GM12878 (cell line): ENCODE data around the gene EEF1AKMT3. TPM values are rescaled to one million over a fixed set of nuclear protein-coding genes. Genes with fewer than 3 reads are reported as not detected.

Source experiments
- ATAC-seq: fragments of 200-7000 bp; cut with Tn5 transposase; 3 replicates; pipeline ENCODE4 v1.9.1; 2020; ENCODE audit warnings: mild to moderate bottlenecking, moderate library complexity
- BruUV-seq: library from RNA; stranded (reverse); fragments of 400-500 nt; replicated peaks from 2 replicates; lab custom pipeline; 2021; lab: Mats Ljungman, UMichigan
- CTCF ChIA-PET: fragments of 300-600 bp; sonication (Branson Sonifier 250); formaldehyde crosslinking; extraction: SDS; loops from one replicate; lab custom pipeline; 2021; ENCODE audit warnings: inconsistent platforms; lab: Yijun Ruan, JAX
- POLR2A ChIA-PET: fragments of 350-600 bp; formaldehyde crosslinking; extraction: SDS; loops from one replicate; lab custom pipeline; 2021; ENCODE audit warnings: inconsistent platforms; lab: Charles Lee
- RAD21 ChIA-PET: fragments of 300-600 bp; sonication (Branson Sonifier 250); formaldehyde crosslinking; loops from one replicate; lab custom pipeline; 2023; ENCODE audit warnings: antibody characterized with exemption; ENCODE audit not compliant: unreplicated experiment; lab: Charles Lee
- SMC1A ChIA-PET: fragments of 300-600 bp; sonication (Branson Sonifier 250); formaldehyde crosslinking; loops from one replicate; lab custom pipeline; 2023; ENCODE audit not compliant: unreplicated experiment, uncharacterized antibody; lab: Charles Lee
- DNase-seq: peaks from one replicate; pipeline ENCODE4 v3.0.0-alpha.2; 2011; ENCODE audit warnings: low read depth, low spot score
- FAIRE-seq: peaks from 3 replicates; lab custom pipeline; 2011; peaks lifted over from hg19 to GRCh38; lab: Jason Lieb, UNC
- H2AFZ ChIP-seq: 2 replicates; pipeline ENCODE4 v1.6.0; 2011; ENCODE audit warnings: low read depth, low read length, control low read depth; ENCODE audit not compliant: control insufficient read depth
- H3K27ac ChIP-seq: 2 replicates; pipeline ENCODE4 v1.5.1; 2011; ENCODE audit warnings: control low read depth; ENCODE audit not compliant: control insufficient read depth, insufficient read depth
- H3K27me3 ChIP-seq, 2 experiments: replicated peaks in 1 of 2; 2 replicates each; pipeline versions ENCODE4 v1.6.0 to v1.6.1; 2011; ENCODE audit warnings: low read length in 1 of 2; ENCODE audit not compliant: control insufficient read depth in 2 of 2, insufficient read depth in 2 of 2
- H3K36me3 ChIP-seq, 2 experiments: 2 replicates each; pipeline ENCODE4 v1.5.1; 2011; ENCODE audit warnings: low read length in 1 of 2; ENCODE audit not compliant: control insufficient read depth in 2 of 2, insufficient read depth in 2 of 2
- H3K4me1 ChIP-seq: 2 replicates; pipeline ENCODE4 v1.6.1; 2011; ENCODE audit warnings: mild to moderate bottlenecking, low read length, moderate library complexity, mixed read lengths; ENCODE audit not compliant: control insufficient read depth, insufficient read depth
- H3K4me2 ChIP-seq: 2 replicates; pipeline ENCODE4 v1.6.0; 2011; ENCODE audit warnings: control low read depth; ENCODE audit not compliant: control insufficient read depth, insufficient read depth
- H3K4me3 ChIP-seq: fragments of 200-600 bp; sonication (generic); 2 replicates; pipeline ENCODE4 v1.5.1; 2016
- H3K79me2 ChIP-seq: 2 replicates; pipeline ENCODE4 v1.6.0; 2011; ENCODE audit warnings: low read length; ENCODE audit not compliant: control insufficient read depth, insufficient read depth
- H3K9ac ChIP-seq: 2 replicates; pipeline ENCODE4 v1.8.0; 2011; ENCODE audit warnings: low read length, control low read depth, mixed read lengths; ENCODE audit not compliant: control insufficient read depth, insufficient read depth
- H3K9me3 ChIP-seq: replicated peaks from 3 replicates; pipeline ENCODE4 v1.5.1; 2011; ENCODE audit warnings: mild to moderate bottlenecking, low read length; ENCODE audit not compliant: control insufficient read depth, insufficient read depth
- H4K20me1 ChIP-seq: 2 replicates; pipeline ENCODE4 v1.6.0; 2011; ENCODE audit not compliant: control insufficient read depth, insufficient read depth
- CBFB ChIP-seq: IDR thresholded peaks from 2 replicates; pipeline ENCODE4 v1.6.1; 2016; ENCODE audit warnings: antibody characterized with exemption, low read depth
- CEBPB ChIP-seq, 2 experiments: fragments of 150-350 bp in 1 of 2; IDR thresholded peaks; 2 replicates each; pipeline ENCODE4 v1.6.1; 2012 to 2014; ENCODE audit warnings: low read depth in 2 of 2, low read length in 2 of 2, borderline replicate concordance in 1 of 2, inconsistent platforms in 1 of 2
- ESRRA ChIP-seq: IDR thresholded peaks from 2 replicates; pipeline ENCODE4 v1.6.1; 2012; ENCODE audit warnings: mild to moderate bottlenecking, low read length, improper control_type of control experiment
- HDAC2 ChIP-seq: fragments of 200-600 bp; sonication (generic); IDR thresholded peaks from 2 replicates; pipeline ENCODE4 v1.6.1; 2017
- IKZF2 ChIP-seq, 2 experiments: fragments of 450-650 bp; IDR thresholded peaks; 2 replicates each; pipeline ENCODE4 v1.6.1; 2017; ENCODE audit warnings: mild to moderate bottlenecking in 2 of 2, moderate library complexity in 2 of 2
- KDM1A ChIP-seq: fragments of 200-600 bp; sonication (generic); IDR thresholded peaks from 2 replicates; pipeline ENCODE4 v1.6.1; 2016; ENCODE audit warnings: borderline replicate concordance
- NFYB ChIP-seq: IDR thresholded peaks from 2 replicates; pipeline ENCODE4 v1.6.1; 2011; ENCODE audit warnings: low read depth, mild to moderate bottlenecking, low read length, improper control_type of control experiment, moderate library complexity; ENCODE audit not compliant: insufficient read depth
- PML ChIP-seq: IDR thresholded peaks from 2 replicates; pipeline ENCODE4 v1.6.1; 2012; ENCODE audit warnings: low read length, inconsistent platforms
- POLR2AphosphoS2 ChIP-seq: IDR thresholded peaks from 2 replicates; pipeline ENCODE4 v1.6.1; 2011; ENCODE audit warnings: low read depth, mild to moderate bottlenecking, low read length, improper control_type of control experiment, moderate library complexity
- SIX5 ChIP-seq: IDR thresholded peaks from 2 replicates; pipeline ENCODE4 v1.6.1; 2011; ENCODE audit warnings: mild to moderate bottlenecking, low read depth, low read length, moderate library complexity; ENCODE audit not compliant: severe bottlenecking
- SMAD5 ChIP-seq: IDR thresholded peaks from 2 replicates; pipeline ENCODE4 v1.6.1; 2016; ENCODE audit warnings: antibody characterized with exemption, low read depth
- STAT3 ChIP-seq: IDR thresholded peaks from 2 replicates; pipeline ENCODE4 v1.6.1; 2011; ENCODE audit warnings: low read depth, low read length, improper control_type of control experiment
- ZNF24 ChIP-seq: fragments of 450-650 bp; IDR thresholded peaks from 2 replicates; pipeline ENCODE4 v1.6.1; 2017; ENCODE audit warnings: antibody characterized with exemption, mild to moderate bottlenecking
- WGBS: methylation state at CpG from one replicate; pipeline ENCODE4 v1.1.6; 2016; ENCODE audit warnings: low lambda C conversion rate; ENCODE audit not compliant: insufficient replicate concordance, insufficient coverage; ENCODE audit errors: missing lambda C conversion rate; 5-methylcytosine and 5-hydroxymethylcytosine counted together
- in situ Hi-C: fragments of 300-500 bp; cut with MboI; formaldehyde crosslinking; loops from 9 replicates; pipeline ENCODE4 v1.14.3; 2018; ENCODE audit warnings: mixed read lengths
- intact Hi-C: fragments of 100-400 bp; cut with micrococcal nuclease; formaldehyde crosslinking; loops from one replicate; pipeline ENCODE4 v1.14.2; 2022; ENCODE audit not compliant: unreplicated experiment
- polyA plus RNA-seq, 11 experiments: library from polyadenylated mRNA; depleted of rRNA in 4 of 11; unstranded in 6 of 11; stranded (reverse) in 5 of 11; fragments of >200 nt; fragmentation: Nextera tagmentation in 4 of 11; fragmentation: Illumina TruSeq in 1 of 11; extraction: Ambion mirVana in 4 of 11; extraction: Trizol in 1 of 11; gene quantifications; 1 replicate in 1 of 11; 2 replicates in 10 of 11; pipeline versions ENCODE4 v1.2.1 to v1.2.3, GENCODE V29; 2011 to 2016; ENCODE audit warnings: inconsistent platforms in 2 of 11, missing spikeins in 2 of 11, low read depth in 1 of 11
- total RNA-seq, 4 experiments: library from RNA; depleted of rRNA in 3 of 4; stranded (reverse); fragments of >200 nt in 3 of 4; fragmentation: Illumina TruSeq in 1 of 4; extraction: Trizol in 1 of 4; gene quantifications; 2 replicates each; pipeline versions ENCODE4 v1.2.1 to v1.2.3, GENCODE V29; 2013 to 2021
- TF ChIP-seq, protein P1 (sequence below): fragments of 150-350 bp; IDR thresholded peaks from 2 replicates; pipeline ENCODE4 v1.6.1; 2014; ENCODE audit warnings: mild to moderate bottlenecking, low read depth, low read length
- TF ChIP-seq, protein P2 (sequence below): fragments of 150-350 bp; IDR thresholded peaks from 2 replicates; pipeline ENCODE4 v1.6.1; 2016; ENCODE audit warnings: low read depth, low read length

EEF1AKMT3 gene
- total and polyA plus RNA-seq, 10 of the 15 experiments (the other 5 are each of a cell fraction or from before 2014, with no cell fraction given) = 1.2 to 8.2 (median 3.5) TPM

DNA sequence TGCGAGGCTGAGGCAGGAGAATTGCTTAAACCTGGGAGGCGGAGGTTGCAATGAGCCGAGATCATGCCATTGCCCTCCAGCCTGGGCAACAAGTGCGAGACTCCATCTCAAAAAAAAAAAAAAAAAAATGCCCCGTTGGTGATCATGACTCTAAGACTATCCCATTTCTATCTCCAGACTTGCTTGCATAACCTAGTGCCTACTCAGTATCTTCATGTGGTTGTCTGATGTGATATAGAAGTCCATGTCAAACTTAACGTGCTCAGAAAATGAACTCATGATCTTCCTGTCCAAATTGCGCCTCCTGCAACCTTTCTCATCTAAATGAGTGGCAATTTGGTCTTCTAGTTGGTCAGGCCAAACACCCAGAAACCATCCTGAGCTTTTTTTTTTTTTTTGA, 5.5 kb downstream of the EEF1AKMT3 start:
- in situ Hi-C loops (no loop called here), intact Hi-C loops (no loop called here)
- POLR2A ChIA-PET = no interaction called here
- peaks cover 9% of the 10 kb centered on the region for H3K4me1 ChIP-seq
- H2AFZ ChIP-seq = no peak overlapping the region
- no peak overlapping the region for H3K4me2 ChIP-seq
- no peaks in the 10 kb centered on the region for H3K36me3 ChIP-seq
- DNase-seq (no peak), ATAC-seq (no peak)
- H3K9ac ChIP-seq = no peak overlapping the region
- CTCF ChIA-PET = interaction anchor here (1.2 to 2.1 kb wide), 2 partner anchors 18 to 25 kb away, joined by 4 to 9 read pairs; no protein-coding TSS in a partner anchor
- no peak overlapping the region for H3K4me3 ChIP-seq
- H3K79me2 ChIP-seq = peaks cover 4% of the 10 kb centered on the region
- no peak overlapping the region for H3K27ac ChIP-seq
- WGBS = 91% methylated on average over 6 of the region's 7 CpGs
- H3K9me3 ChIP-seq = no peaks in the 10 kb centered on the region
- H4K20me1 ChIP-seq = no peaks in the 10 kb centered on the region
- no peaks in the 10 kb centered on the region for H3K27me3 ChIP-seq
- no TSS peak for BruUV-seq
- RAD21 ChIA-PET = interaction anchor here (0.6 kb wide), 1 partner anchor 127 kb away, joined by 4 read pairs; no protein-coding TSS in a partner anchor
- no peak for TF ChIP-seq IKZF2 (IDR thresholded peaks at IDR 0.05)
- no peak for TF ChIP-seq SIX5
- TF ChIP-seq HDAC2 = no peak
- no peak for TF ChIP-seq POLR2AphosphoS2
- TF ChIP-seq ZNF24 = no peak
- no peak for TF ChIP-seq SMAD5
- TF ChIP-seq, all 136 proteins: peak for 0
- FAIRE-seq = no peak
- SMC1A ChIA-PET = no interaction called here

DNA sequence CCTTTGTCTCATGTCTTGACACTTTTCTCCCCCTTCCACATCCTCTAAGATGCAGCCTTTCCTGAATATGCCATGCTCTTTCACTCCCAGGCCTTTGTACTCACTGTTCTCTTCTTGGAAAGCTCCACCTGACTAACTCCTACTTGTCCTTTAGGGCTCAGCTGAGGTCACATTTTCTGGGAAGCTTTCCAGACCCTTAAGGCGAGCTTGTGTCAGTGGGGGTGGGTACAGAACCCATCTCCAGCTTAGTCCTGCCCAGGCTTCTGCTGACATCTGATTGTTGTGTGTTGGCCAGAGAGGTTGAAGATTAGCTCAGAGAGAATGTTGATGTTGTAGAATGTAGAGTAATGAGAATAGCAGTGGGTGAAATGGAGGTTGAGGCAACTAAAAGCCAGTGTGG, 7.3 kb downstream of the EEF1AKMT3 start:
- in situ Hi-C loops = no loop called here
- peaks cover 8% of the 10 kb centered on the region; the same call in 1 of the 2 replicates for H3K4me1 ChIP-seq
- POLR2A ChIA-PET = no interaction called here
- no peaks in the 10 kb centered on the region for H3K9me3 ChIP-seq
- SMC1A ChIA-PET = interaction anchor here (1.8 kb wide), 1 partner anchor 124 kb away, joined by 5 read pairs; no protein-coding TSS in a partner anchor
- no peak overlapping the region for H3K9ac ChIP-seq
- H3K27ac ChIP-seq = no peak overlapping the region
- FAIRE-seq (no peak), DNase-seq (no peak), ATAC-seq (no peak)
- CTCF ChIA-PET = interaction anchor here (0.6 to 1.9 kb wide), 6 partner anchors 20 to 115 kb away, joined by 3 to 13 read pairs (median 4); no protein-coding TSS in a partner anchor
- H3K4me3 ChIP-seq = no peak overlapping the region
- H4K20me1 ChIP-seq = no peaks in the 10 kb centered on the region
- no peak overlapping the region for H2AFZ ChIP-seq
- 56% methylated on average over 1 of the region's 1 CpG for WGBS
- H3K27me3 ChIP-seq = no peaks in the 10 kb centered on the region
- intact Hi-C loops = no loop called here
- no peak overlapping the region for H3K4me2 ChIP-seq
- no TSS peak for BruUV-seq
- H3K36me3 ChIP-seq = no peaks in the 10 kb centered on the region
- peaks cover 15% of the 10 kb centered on the region for H3K79me2 ChIP-seq
- RAD21 ChIA-PET = no interaction called here
- TF ChIP-seq ESRRA = no peak
- no peak for TF ChIP-seq CBFB
- no peak for TF ChIP-seq STAT3
- no peak for TF ChIP-seq PML
- no peak for TF ChIP-seq ZNF24
- no peak for TF ChIP-seq CEBPB (IDR thresholded peaks at IDR 0.05; ENCODE audit: borderline replicate concordance in 1 of 2, low read depth in 2 of 2, low read length in 2 of 2)
- no peak for TF ChIP-seq KDM1A
- TF ChIP-seq, protein P1, sequence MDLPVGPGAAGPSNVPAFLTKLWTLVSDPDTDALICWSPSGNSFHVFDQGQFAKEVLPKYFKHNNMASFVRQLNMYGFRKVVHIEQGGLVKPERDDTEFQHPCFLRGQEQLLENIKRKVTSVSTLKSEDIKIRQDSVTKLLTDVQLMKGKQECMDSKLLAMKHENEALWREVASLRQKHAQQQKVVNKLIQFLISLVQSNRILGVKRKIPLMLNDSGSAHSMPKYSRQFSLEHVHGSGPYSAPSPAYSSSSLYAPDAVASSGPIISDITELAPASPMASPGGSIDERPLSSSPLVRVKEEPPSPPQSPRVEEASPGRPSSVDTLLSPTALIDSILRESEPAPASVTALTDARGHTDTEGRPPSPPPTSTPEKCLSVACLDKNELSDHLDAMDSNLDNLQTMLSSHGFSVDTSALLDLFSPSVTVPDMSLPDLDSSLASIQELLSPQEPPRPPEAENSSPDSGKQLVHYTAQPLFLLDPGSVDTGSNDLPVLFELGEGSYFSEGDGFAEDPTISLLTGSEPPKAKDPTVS = no peak
- no peak for TF ChIP-seq NFYB
- TF ChIP-seq, protein P2, sequence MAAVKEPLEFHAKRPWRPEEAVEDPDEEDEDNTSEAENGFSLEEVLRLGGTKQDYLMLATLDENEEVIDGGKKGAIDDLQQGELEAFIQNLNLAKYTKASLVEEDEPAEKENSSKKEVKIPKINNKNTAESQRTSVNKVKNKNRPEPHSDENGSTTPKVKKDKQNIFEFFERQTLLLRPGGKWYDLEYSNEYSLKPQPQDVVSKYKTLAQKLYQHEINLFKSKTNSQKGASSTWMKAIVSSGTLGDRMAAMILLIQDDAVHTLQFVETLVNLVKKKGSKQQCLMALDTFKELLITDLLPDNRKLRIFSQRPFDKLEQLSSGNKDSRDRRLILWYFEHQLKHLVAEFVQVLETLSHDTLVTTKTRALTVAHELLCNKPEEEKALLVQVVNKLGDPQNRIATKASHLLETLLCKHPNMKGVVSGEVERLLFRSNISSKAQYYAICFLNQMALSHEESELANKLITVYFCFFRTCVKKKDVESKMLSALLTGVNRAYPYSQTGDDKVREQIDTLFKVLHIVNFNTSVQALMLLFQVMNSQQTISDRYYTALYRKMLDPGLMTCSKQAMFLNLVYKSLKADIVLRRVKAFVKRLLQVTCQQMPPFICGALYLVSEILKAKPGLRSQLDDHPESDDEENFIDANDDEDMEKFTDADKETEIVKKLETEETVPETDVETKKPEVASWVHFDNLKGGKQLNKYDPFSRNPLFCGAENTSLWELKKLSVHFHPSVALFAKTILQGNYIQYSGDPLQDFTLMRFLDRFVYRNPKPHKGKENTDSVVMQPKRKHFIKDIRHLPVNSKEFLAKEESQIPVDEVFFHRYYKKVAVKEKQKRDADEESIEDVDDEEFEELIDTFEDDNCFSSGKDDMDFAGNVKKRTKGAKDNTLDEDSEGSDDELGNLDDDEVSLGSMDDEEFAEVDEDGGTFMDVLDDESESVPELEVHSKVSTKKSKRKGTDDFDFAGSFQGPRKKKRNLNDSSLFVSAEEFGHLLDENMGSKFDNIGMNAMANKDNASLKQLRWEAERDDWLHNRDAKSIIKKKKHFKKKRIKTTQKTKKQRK = no peak
